IPS-NIHi7 (cell line): ENCODE measurements around the gene HHAT.

ENCODE experiments used
- DNase-seq: peaks from one replicate; pipeline ENCODE4 v3.0.0; 2012; ENCODE audit warnings: mixed read lengths; ENCODE audit errors: extremely low spot score

The HHAT gene

GRCh38 chr1:210596641-210597040 lies 267.9 kb downstream of the HHAT start:
- DNase-seq, result no peak

DNA sequence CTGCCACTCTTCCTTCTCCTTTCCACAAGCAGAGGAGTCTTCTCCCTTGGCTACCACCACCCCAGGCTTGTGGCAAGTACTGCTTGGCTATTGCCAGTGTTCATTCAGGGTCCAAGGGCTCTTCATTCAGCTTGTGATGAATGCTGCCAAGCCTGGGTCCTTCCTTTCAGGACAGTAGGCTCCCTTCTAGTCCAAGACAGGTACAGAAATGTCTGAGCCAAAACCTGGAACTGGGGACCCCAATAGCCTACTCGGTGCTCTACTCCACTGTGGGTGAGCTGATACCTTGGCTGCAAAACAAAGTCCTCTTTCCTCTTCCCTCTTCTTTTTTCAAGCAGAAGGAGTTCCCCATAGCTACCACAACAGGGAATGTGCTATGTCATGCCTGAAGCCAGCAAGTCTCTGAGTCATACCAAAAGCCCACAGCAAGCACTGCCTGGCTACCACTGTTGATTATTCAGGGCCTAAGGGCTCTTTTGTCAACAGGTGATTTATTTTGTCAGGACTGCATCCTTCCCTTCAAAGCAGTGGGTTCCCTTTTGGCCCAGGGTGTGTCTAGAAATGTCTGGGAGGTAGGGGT lies 268.9 kb downstream of the HHAT start:
- peak; percentile 41 for DNase-seq

DNA sequence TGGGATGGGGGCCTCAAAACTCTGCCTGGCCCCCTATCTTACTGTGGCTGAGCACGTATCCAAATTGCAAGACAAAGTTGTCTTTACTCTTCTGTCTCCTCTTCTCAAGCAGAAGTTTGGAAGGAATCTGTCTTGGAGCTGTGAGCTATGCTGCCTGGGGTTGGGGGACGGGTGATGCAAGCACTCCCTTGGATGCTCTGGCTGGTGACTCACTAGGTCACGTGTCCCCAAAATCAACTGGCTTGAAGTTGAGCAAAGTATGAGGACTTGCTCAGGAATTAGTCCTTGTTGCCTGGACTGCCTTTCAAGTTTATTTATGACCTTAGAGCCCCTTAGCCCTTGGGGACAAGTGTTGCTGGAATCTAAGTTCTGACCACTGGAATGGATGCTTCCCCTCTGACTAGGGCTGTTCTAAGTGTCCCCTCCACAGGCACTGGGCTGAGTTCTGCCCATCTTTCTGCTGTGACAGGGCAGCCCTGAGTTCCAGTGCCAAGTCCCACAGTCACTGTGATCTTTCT lies 269.5 kb downstream of the HHAT start:
- DNase-seq, result no peak

DNA sequence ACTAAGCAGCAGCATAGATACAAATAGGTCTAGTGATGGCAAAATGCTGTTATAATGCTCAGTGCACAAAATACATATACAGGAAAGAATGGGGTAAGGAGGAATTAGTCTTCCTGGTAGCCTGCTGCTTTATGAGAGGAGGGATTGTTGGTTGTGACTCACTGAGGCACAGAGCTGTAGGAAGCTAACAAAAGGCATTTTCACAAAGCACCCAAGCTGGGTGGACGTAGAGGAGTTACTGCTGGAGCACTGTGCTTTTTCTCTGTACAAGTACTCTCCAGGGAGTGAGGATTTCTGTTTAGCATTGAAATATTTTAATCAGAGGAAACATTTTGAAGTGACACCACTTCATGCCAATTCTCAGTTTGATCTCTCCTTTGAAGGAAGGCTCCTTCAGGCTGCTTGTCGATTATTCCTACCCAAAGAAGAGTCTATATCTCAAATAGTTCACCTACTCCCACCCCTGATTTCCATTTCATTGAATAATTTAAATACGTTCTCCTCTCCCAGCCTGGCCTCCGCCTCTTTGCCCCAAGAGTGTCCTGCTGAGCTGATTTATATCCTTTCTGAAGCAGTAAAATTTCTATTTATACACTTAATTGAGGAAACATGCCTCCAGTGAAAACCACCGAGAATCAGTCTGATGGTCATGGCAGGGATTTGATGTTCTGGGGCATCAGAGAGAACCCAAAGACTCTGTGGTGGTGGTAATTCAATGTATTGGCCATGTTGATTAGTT lies 271.9 kb downstream of the HHAT start:
- no peak for DNase-seq

DNA sequence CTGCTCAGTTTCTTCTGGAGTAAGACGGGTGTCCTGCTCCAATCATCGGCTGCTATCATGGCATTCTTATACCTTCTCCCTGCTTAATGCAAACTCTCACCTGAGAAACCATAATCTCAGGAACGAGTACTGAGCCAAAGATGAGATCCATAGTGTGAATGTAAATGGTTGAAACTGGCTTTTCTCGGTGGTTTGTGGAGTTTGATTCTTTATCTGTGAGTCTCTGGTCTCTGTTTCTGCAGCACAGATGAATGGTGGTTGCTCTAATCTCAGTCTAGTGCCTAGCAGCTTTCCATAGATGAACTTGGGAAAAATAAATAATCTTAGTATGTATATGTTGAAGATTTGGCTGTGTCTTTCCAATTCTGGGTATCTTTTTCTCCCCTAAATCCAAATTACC lies 274.4 kb downstream of the HHAT start:
- DNase-seq, result no peak

DNA sequence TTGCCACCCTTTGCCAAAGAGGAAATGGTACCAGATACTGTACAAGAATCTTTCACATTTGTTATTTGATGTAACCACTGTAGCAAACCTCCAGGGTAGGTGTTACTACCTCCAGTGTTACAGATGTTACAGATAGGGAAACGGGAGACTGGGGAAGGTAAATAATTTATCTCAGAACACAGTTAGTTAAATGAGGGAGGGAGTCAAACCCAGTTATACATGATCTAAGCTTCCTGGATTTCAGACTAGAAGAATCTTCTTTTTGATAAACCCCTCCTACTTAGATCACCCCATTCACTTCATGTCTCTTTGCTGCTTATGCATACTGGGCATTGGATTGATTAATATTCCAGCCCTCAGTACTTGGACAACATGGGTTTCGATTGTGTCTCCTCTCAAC lies 276.4 kb downstream of the HHAT start:
- DNase-seq, result no peak

DNA sequence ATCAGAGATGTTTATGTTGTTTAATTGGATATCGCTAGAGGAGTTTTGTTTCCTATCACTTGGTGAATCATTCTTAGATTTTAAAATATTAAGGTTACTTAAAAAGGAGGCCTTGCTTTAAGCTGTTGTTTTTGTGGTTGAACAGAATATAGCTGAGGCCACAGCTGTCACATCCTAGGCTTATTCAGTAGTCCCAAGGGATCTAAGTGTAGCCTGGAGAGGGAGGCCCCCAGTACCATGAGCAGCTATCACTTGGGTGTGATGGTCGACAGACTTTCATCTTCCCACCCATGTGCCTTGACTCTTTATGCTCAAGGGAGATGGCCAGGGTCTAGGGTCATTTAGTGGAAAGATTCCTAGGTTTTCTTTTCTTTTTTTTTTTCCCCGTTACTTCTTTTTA lies 278.7 kb downstream of the HHAT start:
- DNase-seq, result no peak

DNA sequence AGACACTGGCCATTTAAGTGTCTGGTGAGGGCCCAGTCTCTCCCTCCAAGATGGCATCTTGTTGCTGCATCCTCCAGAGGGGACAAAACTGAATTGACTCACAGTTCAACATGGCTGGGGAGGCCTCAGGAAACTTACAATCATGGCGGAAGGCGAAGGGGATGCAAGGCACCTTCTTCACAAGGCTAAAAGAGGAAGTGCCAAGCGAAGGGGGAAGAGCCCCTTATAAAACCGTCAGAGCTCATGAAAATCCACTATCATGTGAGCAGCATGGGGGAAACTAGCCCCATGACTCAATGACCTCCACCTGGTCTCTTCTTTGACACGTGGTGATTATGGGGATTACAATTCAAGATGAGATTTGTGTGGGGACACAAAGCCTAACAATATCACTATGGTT lies 280.1 kb downstream of the HHAT start:
- DNase-seq, result no peak

DNA sequence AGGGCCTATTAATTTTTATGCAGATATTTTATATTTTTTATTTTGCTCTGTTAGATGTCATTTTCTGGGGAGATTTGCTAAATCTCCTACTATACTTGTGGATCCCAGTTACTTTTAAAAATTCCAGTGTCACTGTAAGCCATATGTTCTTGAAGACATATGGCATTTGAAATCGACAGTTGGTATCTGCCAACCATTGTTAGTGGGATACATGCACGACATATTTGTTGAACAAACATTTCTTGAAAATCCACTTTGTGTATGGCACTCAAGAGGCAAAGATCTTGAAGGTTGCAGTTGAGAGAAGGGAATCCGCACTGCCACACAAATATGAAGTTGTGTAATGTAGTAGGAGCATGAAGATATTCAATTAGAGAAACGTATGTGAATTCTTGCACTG lies 287.7 kb downstream of the HHAT start:
- no peak for DNase-seq

- DNase-seq, result no peak
Observed at GRCh38 chr1:210617293-210617692, 288.6 kb downstream of the HHAT start.

DNA sequence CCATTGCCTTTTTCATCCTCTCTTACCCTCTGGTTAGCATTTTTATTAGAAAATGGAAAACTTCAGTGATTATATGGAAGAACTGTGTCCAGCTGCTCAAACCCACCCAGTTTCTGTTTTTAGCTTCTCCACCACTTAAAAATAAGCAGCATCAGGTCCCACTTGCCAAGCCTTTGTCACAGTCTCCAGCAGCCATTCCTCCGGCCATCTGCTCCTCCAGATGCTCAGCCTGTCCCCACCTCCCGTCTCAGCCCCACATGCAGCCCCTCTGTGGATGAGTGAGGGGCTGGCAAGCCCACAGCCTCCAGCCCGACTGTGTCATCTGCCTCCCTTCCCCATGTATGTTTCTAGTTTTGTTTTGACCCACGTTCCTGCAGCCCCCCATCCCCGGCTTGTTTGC lies 289.7 kb downstream of the HHAT start:
- DNase-seq, result no peak

DNA sequence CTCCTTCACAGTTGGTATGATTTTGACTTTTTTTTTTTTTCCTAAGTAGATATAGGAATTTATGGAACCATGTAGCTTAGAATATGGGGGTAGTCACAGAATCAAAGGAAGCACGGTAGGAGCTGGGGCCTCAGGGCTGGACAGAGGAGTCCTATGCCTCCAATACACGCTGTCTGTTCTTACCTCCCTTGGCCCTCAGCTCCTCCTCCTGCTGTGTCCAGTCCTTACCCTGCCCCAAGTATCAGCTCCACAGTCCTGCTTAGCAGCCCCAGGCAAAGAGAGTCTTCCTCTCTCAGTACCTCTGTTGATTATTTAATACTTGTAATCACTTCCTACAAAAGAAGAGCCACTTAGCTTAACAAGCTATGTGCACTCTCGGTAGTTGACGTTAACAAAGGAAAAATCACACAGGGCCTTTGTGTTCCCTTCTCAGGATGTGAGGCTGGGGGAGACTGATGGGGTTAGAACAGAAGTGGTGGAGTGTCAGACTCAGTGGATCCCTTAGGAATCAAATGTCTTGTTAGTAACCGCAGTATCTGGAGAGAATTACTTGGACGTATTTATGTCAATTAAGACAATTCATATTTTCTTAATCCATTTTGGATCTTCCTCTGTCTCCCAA lies 292.3 kb downstream of the HHAT start:
- no peak for DNase-seq

DNA sequence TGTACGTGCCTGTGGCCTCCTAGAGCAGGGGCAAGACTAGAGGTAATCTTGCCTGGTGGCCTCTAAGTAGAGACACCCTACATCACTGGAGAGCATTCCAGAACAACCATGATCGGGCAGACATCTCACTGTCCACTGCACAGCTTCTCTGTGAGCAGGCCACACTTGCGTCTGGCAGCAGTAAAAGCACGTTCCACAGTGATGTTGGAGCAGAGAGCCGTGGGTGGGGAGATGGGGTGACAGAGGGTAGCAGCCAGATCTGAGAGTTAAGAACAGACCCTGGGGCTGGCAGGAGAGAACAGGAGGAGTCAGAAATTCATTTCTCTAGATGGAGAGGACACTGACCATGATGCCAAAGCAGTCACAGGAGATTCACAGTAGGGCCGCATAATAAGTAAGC lies 293.0 kb downstream of the HHAT start:
- DNase-seq, result no peak

DNA sequence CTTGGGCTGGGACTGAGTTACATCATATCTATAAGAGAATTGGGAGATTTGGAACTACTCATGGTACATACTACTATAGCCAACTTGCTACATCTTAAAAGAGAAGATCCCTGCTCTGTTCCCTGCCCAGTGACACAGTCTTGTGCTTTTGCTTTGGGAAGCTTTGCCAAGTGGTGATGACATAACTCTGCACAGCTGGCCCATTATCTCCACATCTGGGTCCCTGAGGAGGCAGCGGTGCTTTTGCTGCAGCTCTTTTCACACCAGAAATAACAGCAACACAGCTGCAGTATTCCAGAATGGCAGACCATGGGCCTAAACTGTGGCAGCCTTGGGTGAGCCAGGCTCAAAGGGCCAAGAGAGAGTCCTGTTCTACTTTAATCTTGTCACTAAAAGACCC lies 296.0 kb downstream of the HHAT start:
- no peak for DNase-seq

GRCh38 chr1:210625715-210626114 lies 297.0 kb downstream of the HHAT start:
- DNase-seq, result no peak

- DNase-seq, result no peak
Observed at GRCh38 chr1:210626341-210626740, 297.6 kb downstream of the HHAT start.

DNA sequence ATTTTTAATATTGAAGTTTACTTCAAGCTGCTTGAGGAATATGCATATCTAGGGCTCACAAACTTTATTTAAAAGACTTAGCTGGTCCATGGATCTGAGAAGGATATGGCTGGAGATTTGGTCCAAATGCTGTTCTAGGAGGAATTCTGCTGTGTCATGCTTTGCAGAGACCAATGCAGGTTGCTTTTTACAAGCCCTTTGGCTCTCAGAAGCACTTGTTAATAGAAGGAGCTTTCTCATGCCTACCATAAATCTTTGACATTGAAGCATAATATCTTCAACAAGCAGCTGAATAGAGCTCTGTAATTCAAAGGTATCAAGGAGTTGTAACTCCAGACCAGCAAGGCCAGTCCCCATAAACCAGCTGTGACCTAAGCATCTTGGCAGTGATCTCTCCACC lies 299.1 kb downstream of the HHAT start:
- no peak for DNase-seq

- DNase-seq, result no peak
Observed at GRCh38 chr1:210629276-210629675, 300.6 kb downstream of the HHAT start.

GRCh38 chr1:210631399-210631798 lies 302.7 kb downstream of the HHAT start:
- no peak for DNase-seq

DNA sequence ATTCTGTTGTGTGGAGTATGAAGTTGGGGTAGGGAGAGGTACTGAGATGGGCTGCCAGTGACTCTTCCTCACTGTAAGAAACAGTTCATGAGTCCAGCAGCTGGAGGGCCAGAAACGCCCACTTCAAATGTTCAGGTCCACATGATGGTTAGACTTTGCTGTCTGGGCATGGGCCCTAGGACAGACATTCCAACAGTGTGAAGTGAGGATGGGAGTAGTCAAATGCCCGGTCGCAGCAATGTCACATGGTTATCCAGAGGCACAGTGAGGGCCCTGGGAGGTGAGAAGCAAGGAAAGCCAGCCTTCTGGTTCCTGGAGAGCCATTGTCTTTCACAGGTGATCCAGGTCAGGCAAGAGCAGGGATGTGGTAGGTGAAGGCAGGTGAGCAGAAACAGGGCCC lies 304.4 kb downstream of the HHAT start:
- no peak for DNase-seq

DNA sequence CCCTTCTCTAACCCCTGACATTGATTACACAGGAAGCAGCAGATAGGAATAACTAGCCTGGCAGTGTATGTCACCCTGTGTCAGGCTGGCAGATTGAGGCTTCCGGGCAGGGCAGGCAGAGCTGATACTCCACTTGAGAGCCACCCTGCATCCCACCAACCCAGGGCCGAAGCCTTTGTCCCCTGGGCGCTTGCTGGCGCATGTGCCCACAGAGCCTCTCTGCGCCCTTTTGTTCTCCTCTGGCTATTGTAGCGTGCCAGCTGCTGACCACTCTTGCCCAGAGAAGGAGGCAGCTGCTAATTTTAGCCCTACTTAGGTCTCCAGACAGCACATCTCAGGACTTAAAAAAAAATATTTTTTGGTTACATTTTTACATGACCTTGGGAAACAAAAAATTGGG lies 304.9 kb downstream of the HHAT start:
- DNase-seq, result no peak

DNA sequence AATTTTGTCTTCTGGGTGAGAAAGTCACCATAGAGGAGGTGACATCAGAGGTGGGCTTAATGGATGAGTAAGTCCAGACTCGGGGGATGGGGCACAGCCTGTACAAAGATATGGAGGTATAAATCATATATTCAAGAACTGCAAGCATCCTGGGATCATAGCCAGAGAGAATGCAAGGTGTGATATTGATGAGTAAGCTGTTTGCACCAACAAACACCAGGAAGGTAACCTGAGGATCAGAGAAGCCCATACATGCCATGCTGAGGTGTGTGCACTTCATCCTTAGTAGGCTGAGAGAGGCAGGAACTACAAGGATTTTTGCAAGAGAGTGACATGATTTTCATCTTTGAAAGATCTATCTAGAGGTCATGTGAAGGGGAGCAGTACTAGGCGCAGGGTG lies 306.4 kb downstream of the HHAT start:
- DNase-seq, result no peak

- DNase-seq, result no peak
Observed at GRCh38 chr1:210641582-210641981, 312.9 kb downstream of the HHAT start.
